Activated T-cell treated with anti-CD3 and anti-CD28 coated beads, Interleukin-2, amount 50 U/mL, for 4 hours (primary cell): ENCODE measurements around the gene GRK3. TPM values are rescaled to one million over a fixed set of nuclear protein-coding genes. Genes with fewer than 3 reads are reported as not detected.

Source experiments
- ATAC-seq, 2 donors: fragments of 200-7000 bp; cut with Tn5 transposase; one replicate each; pipeline ENCODE4 v1.10.0; 2021
- DNase-seq: peaks from one replicate; pipeline ENCODE4 v3.0.0-alpha.2; 2020
- H3K27me3 Mint-ChIP-seq: one replicate; pipeline ENCODE4 v1.8.0; 2021; ENCODE audit warnings: low read depth, mixed read lengths
- H3K36me3 Mint-ChIP-seq: one replicate; pipeline ENCODE4 v1.8.0; 2022; ENCODE audit warnings: mixed read lengths; ENCODE audit not compliant: insufficient read depth
- H3K4me1 Mint-ChIP-seq: one replicate; pipeline ENCODE4 v1.8.0; 2021; ENCODE audit warnings: low read depth, mixed read lengths
- H3K4me3 Mint-ChIP-seq: one replicate; pipeline ENCODE4 v1.8.0; 2021; ENCODE audit warnings: mild to moderate bottlenecking, moderate library complexity, mixed read lengths
- H3K9me3 Mint-ChIP-seq: one replicate; pipeline ENCODE4 v1.8.0; 2021; ENCODE audit warnings: mixed read lengths
- total RNA-seq, 3 donors: library from RNA; stranded (reverse); gene quantifications; one replicate each; pipeline ENCODE4 v1.2.1, GENCODE V29; 2021

Gene GRK3
- total RNA-seq, 3 donors from 2014 or later: 5.2 to 6.7 (median 5.3) TPM

- Mint-ChIP-seq H3K27me3 (no peaks in the 10 kb centered on the region), H3K4me1 (peaks cover 7% of the 10 kb centered on the region), H3K9me3 (no peaks in the 10 kb centered on the region), H3K4me3 (no peak overlapping the region), H3K36me3 (no peaks in the 10 kb centered on the region)
- ATAC-seq (peak; percentile 87), DNase-seq (no peak)
Measured at GRCh38 chr22:25749420-25750169, 185.1 kb downstream of the GRK3 start.

- no peak for ATAC-seq
- H3K9me3 Mint-ChIP-seq: no peaks in the 10 kb centered on the region
- no peaks in the 10 kb centered on the region for H3K36me3 Mint-ChIP-seq
- peaks cover 7% of the 10 kb centered on the region for H3K4me1 Mint-ChIP-seq
- no peak overlapping the region for H3K4me3 Mint-ChIP-seq
- no peaks in the 10 kb centered on the region for H3K27me3 Mint-ChIP-seq
- no peak for DNase-seq
Measured at GRCh38 chr22:25750569-25751173, 186.2 kb downstream of the GRK3 start.

GRCh38 chr22:25751174-25751581 is 186.7 kb downstream of the GRK3 start:
- Mint-ChIP-seq H3K27me3 (no peaks in the 10 kb centered on the region), H3K4me3 (no peak overlapping the region), H3K36me3 (no peaks in the 10 kb centered on the region), H3K9me3 (no peaks in the 10 kb centered on the region), H3K4me1 (peaks cover 7% of the 10 kb centered on the region)
- no peak for DNase-seq
- no peak for ATAC-seq

- Mint-ChIP-seq H3K4me3 (no peak overlapping the region), H3K36me3 (no peaks in the 10 kb centered on the region), H3K4me1 (peaks cover 7% of the 10 kb centered on the region), H3K9me3 (no peaks in the 10 kb centered on the region), H3K27me3 (no peaks in the 10 kb centered on the region)
- no peak for DNase-seq
- no peak for ATAC-seq
Measured at GRCh38 chr22:25752615-25753214, 188.2 kb downstream of the GRK3 start.

GRCh38 chr22:25753252-25753651 is 188.8 kb downstream of the GRK3 start:
- Mint-ChIP-seq H3K9me3 (no peaks in the 10 kb centered on the region), H3K36me3 (no peaks in the 10 kb centered on the region), H3K27me3 (no peaks in the 10 kb centered on the region)

GRCh38 chr22:25754527-25755202 is 190.2 kb downstream of the GRK3 start:
- H3K4me3 Mint-ChIP-seq: no peak overlapping the region
- H3K9me3 Mint-ChIP-seq: no peaks in the 10 kb centered on the region
- peaks cover 3% of the 10 kb centered on the region for H3K4me1 Mint-ChIP-seq
- no peaks in the 10 kb centered on the region for H3K36me3 Mint-ChIP-seq
- no peaks in the 10 kb centered on the region for H3K27me3 Mint-ChIP-seq
- no peak for ATAC-seq
- no peak for DNase-seq

More at GRCh38 chr22:25753252-25753651, 188.8 kb downstream of the GRK3 start:
- DNase-seq: no peak
- no peak overlapping the region for H3K4me3 Mint-ChIP-seq
- H3K4me1 Mint-ChIP-seq: peaks cover 7% of the 10 kb centered on the region
- no peak for ATAC-seq

GRCh38 chr22:25757686-25758085 is 193.2 kb downstream of the GRK3 start:
- no peak for DNase-seq
- no peaks in the 10 kb centered on the region for H3K9me3 Mint-ChIP-seq
- H3K36me3 Mint-ChIP-seq: no peaks in the 10 kb centered on the region
- ATAC-seq: no peak
- no peaks in the 10 kb centered on the region for H3K4me1 Mint-ChIP-seq
- no peaks in the 10 kb centered on the region for H3K27me3 Mint-ChIP-seq
- no peak overlapping the region for H3K4me3 Mint-ChIP-seq

- no peak for ATAC-seq
- no peak for DNase-seq
- Mint-ChIP-seq H3K36me3 (no peaks in the 10 kb centered on the region), H3K9me3 (no peaks in the 10 kb centered on the region), H3K4me1 (no peaks in the 10 kb centered on the region), H3K4me3 (no peak overlapping the region), H3K27me3 (no peaks in the 10 kb centered on the region)
Measured at GRCh38 chr22:25758316-25758715, 193.8 kb downstream of the GRK3 start.

- ATAC-seq: no peak
- Mint-ChIP-seq H3K4me3 (no peak overlapping the region), H3K4me1 (no peaks in the 10 kb centered on the region)
Measured at GRCh38 chr22:25759825-25760231, 195.4 kb downstream of the GRK3 start.

GRCh38 chr22:25760294-25760693 is 195.8 kb downstream of the GRK3 start:
- H3K9me3 Mint-ChIP-seq: no peaks in the 10 kb centered on the region
- H3K4me1 Mint-ChIP-seq: no peaks in the 10 kb centered on the region
- no peak for ATAC-seq
- DNase-seq: no peak
- H3K27me3 Mint-ChIP-seq: no peaks in the 10 kb centered on the region
- no peak overlapping the region for H3K4me3 Mint-ChIP-seq
- H3K36me3 Mint-ChIP-seq: no peaks in the 10 kb centered on the region

More at GRCh38 chr22:25759825-25760231, 195.4 kb downstream of the GRK3 start:
- H3K27me3 Mint-ChIP-seq: no peaks in the 10 kb centered on the region
- no peak for DNase-seq
- no peaks in the 10 kb centered on the region for H3K36me3 Mint-ChIP-seq
- H3K9me3 Mint-ChIP-seq: no peaks in the 10 kb centered on the region

GRCh38 chr22:25760848-25761595 is 196.5 kb downstream of the GRK3 start:
- Mint-ChIP-seq H3K4me3 (no peak overlapping the region), H3K4me1 (no peaks in the 10 kb centered on the region), H3K27me3 (no peaks in the 10 kb centered on the region), H3K9me3 (peaks cover 4% of the 10 kb centered on the region), H3K36me3 (no peaks in the 10 kb centered on the region)
- DNase-seq (no peak), ATAC-seq (no peak)

GRCh38 chr22:25762147-25762546 is 197.7 kb downstream of the GRK3 start:
- DNase-seq: no peak
- H3K4me3 Mint-ChIP-seq: no peak overlapping the region

GRCh38 chr22:25763239-25763777 is 198.8 kb downstream of the GRK3 start:
- Mint-ChIP-seq H3K9me3 (peaks cover 14% of the 10 kb centered on the region), H3K27me3 (no peaks in the 10 kb centered on the region), H3K4me3 (no peak overlapping the region), H3K36me3 (peaks cover 3% of the 10 kb centered on the region), H3K4me1 (no peaks in the 10 kb centered on the region)
- DNase-seq (no peak), ATAC-seq (no peak)

More at GRCh38 chr22:25762147-25762546, 197.7 kb downstream of the GRK3 start:
- H3K9me3 Mint-ChIP-seq: peaks cover 14% of the 10 kb centered on the region
- H3K36me3 Mint-ChIP-seq: peaks cover 3% of the 10 kb centered on the region
- no peak for ATAC-seq
- H3K4me1 Mint-ChIP-seq: no peaks in the 10 kb centered on the region
- no peaks in the 10 kb centered on the region for H3K27me3 Mint-ChIP-seq
